Stimulated activated CD8-positive, alpha-beta memory T cell treated with anti-CD3 and anti-CD28 coated beads, Interleukin-7, amount 100 ng/mL, for 4 hours (primary cell): ENCODE results near the gene TMOD2.

Experiments
- DNase-seq, 2 donors: peaks; one replicate each; pipeline ENCODE4 v3.0.0-alpha.2; 2020; ENCODE audit warnings: low read depth in 2 of 2

The TMOD2 gene

DNA sequence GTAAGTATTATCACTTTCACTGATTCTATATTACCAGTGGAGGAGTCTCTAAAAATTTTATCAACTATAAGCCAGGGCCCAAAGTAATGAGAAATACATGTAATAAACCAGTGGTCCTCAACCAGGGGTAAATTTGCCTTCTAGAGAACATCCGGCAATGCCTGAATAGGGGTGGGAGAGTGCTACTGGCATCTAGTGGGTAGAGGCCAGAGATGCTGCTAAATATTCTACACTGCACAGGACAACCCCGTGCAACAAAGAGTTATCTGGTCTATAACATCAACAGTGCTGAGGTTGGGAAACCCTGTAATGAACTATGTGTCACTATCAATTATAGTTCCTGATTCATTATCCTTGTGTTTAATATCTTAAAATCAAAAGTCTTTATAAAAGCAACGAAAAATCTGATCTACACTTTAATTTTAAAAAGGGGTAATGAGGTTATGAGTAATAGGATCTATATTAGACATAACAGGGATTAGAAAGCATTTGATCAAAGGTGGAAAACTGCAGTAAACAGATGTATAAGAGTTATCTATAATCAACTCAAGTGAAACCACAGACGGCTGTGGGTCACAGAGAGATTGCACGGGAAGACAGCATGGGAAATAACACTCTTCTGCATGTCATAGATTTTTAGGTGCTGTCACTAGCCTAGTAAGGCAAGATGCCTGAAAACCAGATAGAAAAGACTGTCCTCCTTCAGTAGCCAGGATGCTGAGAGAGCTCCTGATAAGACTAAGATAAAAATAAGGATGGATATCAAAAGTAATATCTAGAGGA is 16.0 kb upstream of the TMOD2 start:
- no peak for DNase-seq

DNA sequence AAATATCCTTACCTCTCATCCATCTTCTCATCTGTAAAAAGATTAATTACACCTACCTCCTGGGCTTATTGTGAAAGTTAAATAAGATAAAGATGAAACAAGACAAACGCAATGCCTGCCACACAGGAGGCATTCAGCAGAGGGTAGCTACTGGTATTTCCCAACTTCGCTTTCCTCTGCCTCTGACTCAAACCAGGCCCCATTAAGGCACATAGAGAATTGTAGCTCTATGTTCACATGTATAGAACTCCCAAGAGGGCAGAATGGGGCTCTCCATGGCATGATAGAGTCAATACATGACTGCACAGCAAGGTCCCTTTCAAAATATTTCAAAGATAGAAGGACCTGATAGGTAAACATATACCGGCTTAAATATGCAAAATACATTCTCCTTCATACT is 15.3 kb upstream of the TMOD2 start:
- no peak for DNase-seq

GRCh38 chr15:51736751-51737521 is 14.5 kb upstream of the TMOD2 start:
- DNase-seq: peak; percentile 50

DNA sequence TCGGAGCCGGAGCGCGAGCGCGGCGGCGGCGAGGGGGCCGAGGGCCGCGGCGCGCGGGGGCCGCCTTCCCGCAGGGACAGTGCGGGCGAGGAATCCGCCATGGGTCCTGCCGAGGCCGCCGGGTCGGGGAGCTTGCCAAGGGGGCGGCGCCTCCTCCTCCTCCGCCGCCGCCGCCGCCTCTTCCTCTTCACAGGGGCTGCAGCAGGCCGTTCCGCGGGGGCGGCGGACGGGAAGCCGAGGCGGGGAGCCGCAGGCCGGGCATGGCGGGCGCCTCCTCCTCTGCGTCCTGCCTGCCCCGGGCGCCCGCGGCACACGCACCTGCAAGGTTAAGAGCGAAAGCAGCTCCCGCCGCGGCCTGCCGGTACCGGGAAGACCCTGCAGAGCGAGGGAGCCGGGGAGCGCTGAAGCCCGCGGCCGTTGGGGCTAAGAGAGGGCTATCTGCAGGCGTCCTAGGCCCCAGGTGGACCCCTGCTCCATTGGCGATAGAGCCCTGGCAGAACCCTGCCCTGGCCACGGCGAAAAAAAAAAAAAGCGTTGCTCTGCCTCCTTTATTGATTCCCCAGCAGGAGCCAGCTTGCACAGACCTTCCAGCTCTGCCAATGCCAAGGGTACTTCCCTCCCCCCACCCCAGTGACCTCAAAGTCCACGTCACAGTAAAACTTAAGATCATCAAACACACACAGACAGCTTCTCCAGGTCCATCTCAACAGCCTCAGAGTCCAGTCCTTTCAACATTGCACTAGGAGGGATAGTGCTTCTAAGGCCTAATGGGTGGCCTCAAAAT is 13.7 kb upstream of the TMOD2 start, which contains the start of gene LYSMD2:
Gene LYSMD2 (minus strand): TSS at position 134 of the 784 bp plus-strand sequence. CDS start 33 bp downstream, at position 101.
- peak; percentile 45 to 79 for DNase-seq

DNA sequence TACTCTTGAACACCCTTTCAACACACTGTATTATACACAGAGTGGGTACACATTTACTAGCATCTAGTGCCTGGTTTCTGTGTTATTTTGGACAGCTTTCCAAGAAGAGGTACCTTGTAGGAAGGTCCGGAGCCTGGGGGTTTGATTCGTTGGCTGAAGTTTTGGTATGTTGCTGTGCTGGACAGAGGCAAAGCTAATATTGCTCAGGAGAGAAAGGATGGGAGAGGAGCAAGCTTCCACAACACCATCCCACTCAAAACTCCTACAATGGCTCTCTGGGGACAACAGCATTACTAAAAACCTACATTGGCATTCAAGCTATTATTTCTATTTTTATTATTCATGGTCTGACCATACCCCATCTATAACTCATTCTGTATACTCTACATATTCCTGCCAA is 12.8 kb upstream of the TMOD2 start:
- DNase-seq: no peak

DNA sequence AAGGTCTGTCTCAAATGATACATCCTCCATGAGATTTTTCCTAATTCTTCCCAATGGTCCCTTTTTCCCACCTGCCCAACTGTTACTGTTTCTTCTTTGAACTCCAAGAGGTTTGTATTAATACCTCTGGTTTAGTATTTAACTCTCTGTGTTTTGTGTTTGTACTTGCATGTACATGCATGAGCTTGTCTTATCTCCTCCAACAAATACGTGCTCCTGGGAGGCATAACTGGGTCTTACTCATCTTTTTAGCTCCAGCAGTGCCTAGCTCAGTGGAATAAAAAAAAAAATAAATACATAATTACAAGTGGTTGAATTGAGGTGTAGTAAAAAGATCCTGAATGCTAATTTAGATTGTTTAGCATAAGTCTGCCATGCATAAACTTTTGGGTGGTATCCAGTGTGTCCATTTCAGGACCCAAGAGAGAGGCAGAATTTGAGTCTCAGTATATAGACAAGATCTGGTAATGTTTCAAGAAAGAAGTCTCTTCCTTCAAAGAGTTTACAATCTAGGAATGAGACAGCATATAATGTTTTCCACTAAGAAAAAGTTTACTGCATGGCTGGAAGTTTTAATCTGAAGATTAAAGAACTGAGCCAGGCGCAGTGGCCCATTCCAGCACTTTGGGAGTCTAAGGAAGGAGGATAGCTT is 12.2 kb upstream of the TMOD2 start:
- no peak for DNase-seq

DNA sequence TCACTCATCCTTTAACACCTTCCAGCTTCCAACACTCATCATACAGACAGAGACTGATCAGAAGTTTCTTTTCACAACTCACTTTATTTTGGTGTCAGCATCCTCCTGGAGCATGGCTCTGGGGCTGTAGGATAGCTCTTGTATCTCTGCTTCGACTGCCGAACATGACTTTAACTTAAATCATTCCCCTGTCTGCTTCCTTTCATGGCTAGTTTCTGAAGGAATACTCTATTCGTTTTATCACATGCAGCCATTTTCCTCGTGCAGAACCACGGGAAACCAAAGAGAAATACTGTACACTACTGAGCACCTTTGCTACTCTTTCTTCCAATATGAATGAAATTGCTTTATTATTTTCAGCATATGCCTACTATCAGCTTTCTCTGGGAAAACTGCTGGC is 2.1 kb upstream of the TMOD2 start:
- DNase-seq: no peak

DNA sequence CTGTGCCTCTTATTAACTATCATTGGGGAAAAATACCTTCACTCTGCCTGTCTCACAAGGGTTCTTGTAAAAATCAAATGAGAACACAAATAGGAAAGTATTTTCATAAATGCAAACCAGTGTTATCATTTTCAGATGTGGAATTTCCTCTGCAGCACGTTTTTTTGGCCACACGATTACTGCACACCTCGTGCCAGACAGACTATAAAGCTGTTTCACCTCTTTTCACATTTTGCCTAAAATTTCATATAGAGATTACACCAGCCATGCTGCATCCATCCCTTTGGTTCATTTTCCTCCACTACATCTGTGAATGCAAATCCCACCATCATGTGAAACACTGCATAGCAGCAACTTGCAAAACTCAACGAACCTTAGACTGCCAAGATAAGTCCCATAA is 1.2 kb upstream of the TMOD2 start:
- DNase-seq: no peak

GRCh38 chr15:51751697-51752683 is 593 bp downstream of the TMOD2 start:
- DNase-seq: no peak

GRCh38 chr15:51752888-51753287 is 1.5 kb downstream of the TMOD2 start:
- DNase-seq: no peak

GRCh38 chr15:51754267-51754666 is 2.9 kb downstream of the TMOD2 start:
- DNase-seq: no peak

DNA sequence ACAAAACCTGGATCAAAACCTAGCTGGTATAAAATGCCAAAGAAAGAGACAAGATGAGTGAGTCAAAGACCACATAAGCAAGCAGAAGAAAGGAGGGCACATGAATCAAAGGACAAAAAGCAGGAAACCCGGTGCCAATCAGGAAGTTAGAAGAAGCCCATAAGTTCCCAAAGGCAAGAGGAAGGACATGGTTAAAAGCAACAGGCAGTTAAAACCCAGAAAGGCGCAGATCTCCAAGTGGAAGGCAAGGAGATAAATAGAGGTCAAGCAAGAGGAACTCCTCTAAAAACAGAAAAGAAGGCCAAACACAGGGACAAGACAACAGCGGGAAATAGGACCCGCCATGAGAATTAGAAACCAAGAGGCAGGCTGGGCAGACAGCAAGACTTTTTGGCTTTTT is 4.4 kb downstream of the TMOD2 start:
- DNase-seq: no peak

GRCh38 chr15:51756482-51756881 is 5.1 kb downstream of the TMOD2 start:
- DNase-seq: no peak

DNA sequence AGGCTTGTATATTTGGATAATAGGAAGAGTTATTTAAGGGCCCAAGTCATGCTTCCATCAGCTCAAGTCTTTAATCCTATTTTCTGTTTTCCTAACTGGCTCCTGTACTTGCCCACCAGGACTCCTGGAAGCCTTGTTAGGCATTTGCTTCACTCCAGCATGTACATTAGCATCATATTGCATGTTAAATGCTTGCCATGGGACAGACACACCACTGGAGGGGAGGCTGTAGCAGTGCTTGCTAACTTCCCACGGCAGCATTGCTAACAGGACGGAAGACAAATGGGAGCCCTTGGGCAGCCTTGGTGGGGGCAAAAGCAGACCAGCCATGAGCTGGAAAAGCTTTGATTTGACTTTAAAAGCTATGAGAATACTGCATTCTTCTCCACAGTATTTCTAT is 6.1 kb downstream of the TMOD2 start:
- DNase-seq: no peak

DNA sequence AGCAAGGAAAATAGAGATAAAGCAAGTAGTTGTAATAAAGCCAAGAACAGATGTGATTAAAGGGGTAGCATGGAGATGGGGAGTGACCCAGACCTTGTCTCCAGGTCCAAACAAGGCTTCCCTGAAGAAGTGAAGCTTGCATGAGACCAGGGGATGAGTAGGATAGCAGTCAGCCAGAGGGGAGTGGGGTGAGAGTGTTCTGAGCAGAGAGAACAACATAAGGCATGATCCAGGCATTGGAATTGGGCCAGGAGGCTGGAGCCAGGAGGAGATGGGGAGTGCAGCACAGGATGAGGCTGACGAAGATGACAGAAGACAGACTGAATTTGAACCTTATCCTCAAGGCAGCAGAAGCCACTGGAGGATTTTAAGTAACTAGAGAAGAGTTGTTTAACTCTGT is 7.2 kb downstream of the TMOD2 start:
- DNase-seq: no peak

DNA sequence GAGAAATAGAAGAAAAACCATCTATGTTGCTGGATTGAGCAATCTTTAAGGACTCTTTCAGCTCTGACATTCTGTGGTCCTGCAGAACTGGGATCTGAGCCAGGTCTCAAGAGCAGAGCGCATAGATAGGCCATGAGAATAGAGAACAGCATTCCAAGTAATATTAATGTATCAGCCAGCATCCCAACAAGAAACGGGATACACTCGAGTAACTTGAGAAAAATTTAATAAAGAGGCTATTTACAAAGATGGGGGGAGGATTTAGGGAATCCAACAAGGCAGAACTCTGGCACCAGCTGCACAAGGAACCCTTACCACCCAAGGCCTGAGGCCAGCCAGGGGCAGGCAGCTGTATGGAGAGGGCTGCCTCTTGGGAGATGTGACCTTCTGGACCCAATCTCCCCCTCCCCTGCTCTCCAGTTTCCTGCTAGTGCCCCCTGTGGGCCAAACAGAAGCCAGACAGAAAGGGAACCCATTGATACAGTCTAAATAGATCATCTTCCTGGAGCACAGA is 8.2 kb downstream of the TMOD2 start:
- DNase-seq: no peak

- DNase-seq: no peak
Observed at GRCh38 chr15:51760805-51761204, 9.4 kb downstream of the TMOD2 start.

DNA sequence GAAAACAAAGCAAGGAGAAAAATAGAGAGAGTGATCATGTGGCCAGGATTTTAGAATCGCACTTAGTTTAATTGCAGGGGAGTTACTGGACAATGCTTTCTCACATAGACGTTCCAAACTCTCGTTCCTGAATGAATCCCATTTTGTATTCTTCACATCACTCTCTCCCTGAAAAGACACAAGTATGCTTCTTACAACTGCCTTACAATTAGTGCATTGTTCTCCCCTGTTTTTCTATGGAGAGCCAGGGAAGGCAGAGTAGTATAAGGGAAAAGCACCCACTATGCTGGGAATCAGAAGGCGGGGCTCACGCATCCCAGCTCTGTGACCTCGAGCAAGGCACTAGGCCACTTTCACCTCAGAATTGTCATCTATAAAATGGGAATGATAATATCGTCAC is 14.4 kb downstream of the TMOD2 start:
- no peak for DNase-seq

DNA sequence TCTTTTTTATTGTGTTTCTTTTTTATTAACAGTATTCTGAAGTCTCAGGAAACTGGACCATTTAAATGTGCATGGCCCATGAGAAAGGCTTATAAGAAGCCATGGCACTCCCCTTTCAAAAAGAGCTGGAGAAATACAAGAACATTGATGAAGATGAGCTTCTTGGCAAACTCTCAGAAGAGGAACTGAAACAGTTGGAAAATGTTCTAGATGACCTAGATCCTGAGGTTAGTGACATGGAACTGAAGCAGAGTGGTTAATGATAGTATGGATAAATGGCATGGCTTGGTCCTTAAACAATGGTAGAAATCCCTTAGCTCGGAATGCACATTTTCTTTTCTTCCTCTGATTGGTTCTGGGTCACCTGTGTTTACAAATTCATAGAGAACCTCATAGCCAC is 14.9 kb downstream of the TMOD2 start:
- DNase-seq: no peak

- DNase-seq: no peak
Observed at GRCh38 chr15:51768018-51768417, 16.6 kb downstream of the TMOD2 start.
